Measurements from ENCODE around the gene OLR1. TPM values are rescaled to one million over a fixed set of nuclear protein-coding genes. Genes with fewer than 3 reads are reported as not detected.
A peak's percentile ranks its signal among the peaks of the same experiment; 100 is the strongest.

Gene OLR1
- total and polyA plus RNA-seq, 2 donors (not counting 1 experiment from before 2014, with no cell fraction given), result not detected

GRCh38 chr12:10191865-10192264 is 19.9 kb upstream of the OLR1 start:
- TF ChIP-seq EZH2 (IDR thresholded peaks at IDR 0.05; ENCODE audit: borderline replicate concordance, insufficient read depth, low read depth, low read length, poor library complexity, severe bottlenecking) (no peak), CTCF (IDR thresholded peaks at IDR 0.05) (no peak)
- intact Hi-C loops (cut with micrococcal nuclease), result loop anchor here (10.0 kb wide), 1 partner anchor 157 kb away; the partner anchor contains the start of gene CLEC9A

DNA sequence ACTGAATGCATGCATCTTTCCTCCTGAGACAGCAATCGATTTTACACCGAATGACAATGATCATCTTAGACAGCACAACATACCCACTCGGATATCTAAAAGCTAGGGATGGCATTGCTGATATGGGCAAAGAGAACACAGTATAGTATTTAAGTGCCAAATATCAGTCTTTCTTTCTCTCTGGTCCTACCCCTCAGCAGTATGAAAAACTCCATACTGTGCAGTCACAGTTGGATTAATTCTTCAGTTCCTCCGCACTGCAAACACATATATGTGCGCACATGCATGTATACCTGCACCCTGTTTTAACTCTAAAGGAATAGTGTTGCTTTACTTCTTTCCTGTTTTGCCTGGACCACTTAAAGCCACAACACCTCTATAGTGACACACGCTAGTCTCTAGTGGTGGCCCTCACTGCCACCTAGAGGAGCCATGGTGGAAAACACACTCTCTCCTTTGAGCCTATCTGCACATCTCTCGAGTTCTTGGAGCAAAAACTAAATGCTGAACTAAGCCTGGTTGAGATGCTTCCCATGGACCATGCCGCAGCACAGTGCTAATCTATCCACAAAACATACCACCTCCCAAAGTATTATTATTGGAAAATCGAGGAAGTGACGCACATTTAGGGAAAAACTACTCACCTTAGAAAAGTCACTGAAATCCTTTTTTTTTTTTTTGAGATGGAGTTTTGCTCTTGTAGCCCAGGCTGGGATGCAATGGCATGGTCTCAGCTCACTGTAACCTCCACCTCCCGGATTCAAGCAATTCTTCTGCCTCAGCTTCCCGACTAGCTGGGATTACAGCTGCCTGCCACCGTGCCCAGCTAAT is 18.8 kb upstream of the OLR1 start:
- TF ChIP-seq CTCF (IDR thresholded peaks at IDR 0.05), result peak; percentile 80
- no peak for TF ChIP-seq EZH2 (IDR thresholded peaks at IDR 0.05; ENCODE audit: borderline replicate concordance, insufficient read depth, low read depth, low read length, poor library complexity, severe bottlenecking)
- H3K9me3 Mint-ChIP-seq (ENCODE audit: insufficient read depth), result no peaks in the 10 kb centered on the region
- Histone ChIP-seq H3K4me1 (ENCODE audit: control insufficient read depth in 2 of 2, insufficient read depth in 2 of 2, low read length in 2 of 2) (peaks cover 7 to 10% of the 10 kb centered on the region in 2 donors), H3K9me3 (ENCODE audit: control extremely low read depth in 1 of 3, control insufficient read depth in 2 of 3, insufficient read depth in 1 of 3, low read length in 2 of 3) (peaks cover 0 to 1% (median 0%) of the 10 kb centered on the region in 3 donors), H3K27me3 (replicated peaks in 1 of 4; ENCODE audit: control extremely low read depth in 1 of 4, control insufficient read depth in 3 of 4, insufficient read depth in 4 of 4, low read length in 3 of 4) (peaks cover 0 to 42% (median 24%) of the 10 kb centered on the region in 4 experiments), H2AFZ (ENCODE audit: insufficient read depth, low read depth, low read length, poor library complexity, severe bottlenecking) (no peak overlapping the region), H3K4me2 (replicated peaks; ENCODE audit: low read depth, low read length, poor library complexity, severe bottlenecking) (no peak overlapping the region), H3K79me2 (ENCODE audit: control insufficient read depth, insufficient read depth, low read length) (no peaks in the 10 kb centered on the region), H3K9ac (ENCODE audit: low read length) (no peak overlapping the region), H3K36me3 (replicated peaks in 1 of 2; ENCODE audit: control extremely low read depth in 1 of 2, control insufficient read depth in 1 of 2, extremely low read depth in 1 of 2, insufficient read depth in 2 of 2, low read length in 1 of 2) (no peaks in the 10 kb centered on the region), H4K20me1 (ENCODE audit: control insufficient read depth, insufficient read depth, low read length, poor library complexity, severe bottlenecking) (no peaks in the 10 kb centered on the region), H3K27ac (ENCODE audit: low read length in 2 of 2) (no peak overlapping the region), H3K4me3 (ENCODE audit: control extremely low read depth in 1 of 5, extremely low read depth in 1 of 5, insufficient read depth in 1 of 5, low read depth in 2 of 5, low read length in 4 of 5) (no peak overlapping the region)
- H3K4me3 Mint-ChIP-seq, result no peak overlapping the region
- peak; percentile 90 for ATAC-seq (ENCODE audit: low read depth)
- DNase-seq, result peak; percentile 74
- 17% methylated on average over 3 of the region's 13 CpGs for WGBS (ENCODE audit: insufficient coverage)
- POLR2A ChIA-PET, result no interaction called here
- H3K27me3 Mint-ChIP-seq, result peaks cover 60% of the 10 kb centered on the region
- H3K27ac Mint-ChIP-seq, result no peak overlapping the region
- CTCF ChIA-PET, result interaction anchor here (0.6 to 1.9 kb wide), 11 partner anchors 29 to 441 kb away, joined by 3 to 14 read pairs (median 4); no protein-coding TSS in a partner anchor
- intact Hi-C loops (cut with micrococcal nuclease), result loop anchor here (1.0 to 10.0 kb wide), 2 partner anchors 37 to 156 kb away; partner anchors contain the start of gene CLEC9A
- H3K4me1 Mint-ChIP-seq, result peaks cover 14% of the 10 kb centered on the region

More at GRCh38 chr12:10191865-10192264, 19.9 kb upstream of the OLR1 start:
- peaks cover 21% of the 10 kb centered on the region for H3K4me1 Mint-ChIP-seq
- ChIA-PET POLR2A (no interaction called here), CTCF (interaction anchor here (0.7 to 1.2 kb wide), 4 partner anchors 27 to 442 kb away, joined by 3 to 4 read pairs (median 3); no protein-coding TSS in a partner anchor)
- H3K36me3 ChIP-seq (replicated peaks in 1 of 2; ENCODE audit: control extremely low read depth in 1 of 2, control insufficient read depth in 1 of 2, extremely low read depth in 1 of 2, insufficient read depth in 2 of 2, low read length in 1 of 2), result no peaks in the 10 kb centered on the region
- no peaks in the 10 kb centered on the region for H3K79me2 ChIP-seq (ENCODE audit: control insufficient read depth, insufficient read depth, low read length)
- no peak overlapping the region for H3K4me3 Mint-ChIP-seq
- DNase-seq (no peak), ATAC-seq (ENCODE audit: low read depth) (no peak)
- peaks cover 0 to 42% (median 25%) of the 10 kb centered on the region in 4 experiments for H3K27me3 ChIP-seq (replicated peaks in 1 of 4; ENCODE audit: control extremely low read depth in 1 of 4, control insufficient read depth in 3 of 4, insufficient read depth in 4 of 4, low read length in 3 of 4)
- H3K4me2 ChIP-seq (replicated peaks; ENCODE audit: low read depth, low read length, poor library complexity, severe bottlenecking), result no peak overlapping the region
- H3K9ac ChIP-seq (ENCODE audit: low read length), result no peak overlapping the region
- H3K4me3 ChIP-seq (ENCODE audit: control extremely low read depth in 1 of 5, extremely low read depth in 1 of 5, insufficient read depth in 1 of 5, low read depth in 2 of 5, low read length in 4 of 5), result no peak overlapping the region
- no peak overlapping the region for H3K27ac Mint-ChIP-seq
- no peak overlapping the region for H3K27ac ChIP-seq (ENCODE audit: low read length in 2 of 2)
- H4K20me1 ChIP-seq (ENCODE audit: control insufficient read depth, insufficient read depth, low read length, poor library complexity, severe bottlenecking), result no peaks in the 10 kb centered on the region
- peaks cover 56% of the 10 kb centered on the region for H3K27me3 Mint-ChIP-seq
- no CpG with 5 or more reads among the region's 2 CpGs for WGBS (ENCODE audit: insufficient coverage)
- H2AFZ ChIP-seq (ENCODE audit: insufficient read depth, low read depth, low read length, poor library complexity, severe bottlenecking), result no peak overlapping the region
- H3K9me3 Mint-ChIP-seq (ENCODE audit: insufficient read depth), result no peaks in the 10 kb centered on the region
- peaks cover 0 to 4% (median 1%) of the 10 kb centered on the region in 3 donors for H3K9me3 ChIP-seq (ENCODE audit: control extremely low read depth in 1 of 3, control insufficient read depth in 2 of 3, insufficient read depth in 1 of 3, low read length in 2 of 3)
- H3K4me1 ChIP-seq (ENCODE audit: control insufficient read depth in 2 of 2, insufficient read depth in 2 of 2, low read length in 2 of 2), result peaks cover 14 to 17% of the 10 kb centered on the region in 2 donors
